Stimulated activated CD4-positive, alpha-beta T cell treated with anti-CD3 and anti-CD28 coated beads, Interleukin-12 subunit alpha, Interleukin-12 subunit beta, amount 100 ng/mL, for 4 hours (primary cell): ENCODE results near the gene SSR4.
"Not testable (repeated sequence)": the region's sequence is repeated elsewhere in the genome, so short reads cannot be mapped to it uniquely, and the experiment has no call there.

ENCODE experiments used
- DNase-seq: peaks from one replicate; pipeline ENCODE4 v3.0.0-alpha.2; 2020

SSR4 gene

DNA sequence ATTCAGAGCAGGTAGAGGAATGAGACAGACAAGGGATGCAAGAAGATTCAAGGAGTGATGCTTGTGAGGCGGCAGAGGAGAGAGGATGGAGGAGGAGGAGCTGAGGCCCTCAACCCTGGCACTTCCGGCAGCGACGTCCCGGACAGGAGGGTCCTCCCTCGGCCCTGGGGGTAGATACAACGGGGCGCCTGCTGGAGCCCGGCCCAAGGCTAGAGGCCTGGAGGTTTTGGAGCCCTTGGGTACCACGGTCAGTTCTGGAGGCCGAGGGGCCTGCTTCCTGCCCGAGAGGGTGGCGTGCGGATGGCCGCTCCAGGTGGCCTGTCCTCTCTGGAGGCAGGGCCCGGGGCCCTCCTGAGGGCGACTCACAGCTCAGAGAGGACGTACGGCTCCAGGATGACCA is 13.5 kb downstream of the SSR4 start:
- no peak for DNase-seq

DNA sequence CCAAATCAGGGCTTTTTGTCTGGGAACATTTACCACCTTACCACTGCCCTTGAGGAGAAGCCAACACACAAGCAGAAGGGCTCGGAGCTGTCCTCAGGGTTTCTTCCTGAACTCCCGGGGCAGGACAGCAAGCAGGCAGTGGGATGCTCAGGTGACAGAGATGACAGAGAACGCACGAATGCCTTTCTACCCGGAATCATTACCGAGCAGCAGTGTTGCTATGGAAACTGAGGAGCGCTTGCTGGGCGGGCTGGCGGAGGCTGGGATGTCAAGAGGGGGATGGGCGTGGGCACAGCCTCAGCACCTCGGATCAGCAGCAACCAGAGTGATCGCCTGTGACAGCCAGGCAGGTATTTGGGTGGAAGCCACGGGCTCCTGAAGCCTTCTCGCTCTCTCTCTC is 17.8 kb downstream of the SSR4 start:
- DNase-seq, result no peak

- no peak for DNase-seq
These were observed 18.7 kb downstream of the SSR4 start for GRCh38 chrX:153813161-153813560.

DNA sequence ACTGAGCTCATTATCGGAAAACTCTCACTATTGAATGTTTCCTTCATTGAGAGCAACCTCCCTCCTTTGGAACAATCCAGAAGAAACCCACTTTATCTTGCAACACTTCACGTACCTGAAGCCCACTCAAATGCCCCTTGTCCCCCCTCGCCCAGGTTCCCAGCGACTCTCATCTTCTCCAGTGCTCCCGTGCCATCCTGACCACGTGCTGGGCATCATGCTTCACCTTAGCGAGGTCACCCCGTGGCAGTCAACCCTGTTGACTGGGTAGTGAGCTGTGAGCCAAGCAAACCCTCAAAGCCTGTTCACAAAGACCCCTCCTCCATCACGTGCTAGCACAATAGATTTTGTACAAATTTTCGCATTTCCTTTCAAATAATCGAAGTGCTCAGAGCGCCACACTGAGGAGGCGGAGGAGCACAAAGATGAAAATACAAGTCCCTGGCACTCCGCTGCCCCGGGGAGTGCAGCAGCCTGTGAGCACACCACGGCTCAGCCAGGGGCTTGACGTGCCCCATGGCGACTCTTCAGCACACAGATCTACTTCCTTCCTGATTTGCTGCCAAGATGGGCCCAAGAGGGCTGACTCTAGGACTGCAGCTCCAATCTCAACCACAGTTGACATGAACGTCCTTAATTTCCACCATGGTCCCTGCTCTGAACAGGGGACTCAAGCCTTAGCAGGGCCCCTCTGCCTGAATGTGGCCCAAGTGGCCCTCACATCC is 20.3 kb downstream of the SSR4 start:
- DNase-seq, result no peak

DNA sequence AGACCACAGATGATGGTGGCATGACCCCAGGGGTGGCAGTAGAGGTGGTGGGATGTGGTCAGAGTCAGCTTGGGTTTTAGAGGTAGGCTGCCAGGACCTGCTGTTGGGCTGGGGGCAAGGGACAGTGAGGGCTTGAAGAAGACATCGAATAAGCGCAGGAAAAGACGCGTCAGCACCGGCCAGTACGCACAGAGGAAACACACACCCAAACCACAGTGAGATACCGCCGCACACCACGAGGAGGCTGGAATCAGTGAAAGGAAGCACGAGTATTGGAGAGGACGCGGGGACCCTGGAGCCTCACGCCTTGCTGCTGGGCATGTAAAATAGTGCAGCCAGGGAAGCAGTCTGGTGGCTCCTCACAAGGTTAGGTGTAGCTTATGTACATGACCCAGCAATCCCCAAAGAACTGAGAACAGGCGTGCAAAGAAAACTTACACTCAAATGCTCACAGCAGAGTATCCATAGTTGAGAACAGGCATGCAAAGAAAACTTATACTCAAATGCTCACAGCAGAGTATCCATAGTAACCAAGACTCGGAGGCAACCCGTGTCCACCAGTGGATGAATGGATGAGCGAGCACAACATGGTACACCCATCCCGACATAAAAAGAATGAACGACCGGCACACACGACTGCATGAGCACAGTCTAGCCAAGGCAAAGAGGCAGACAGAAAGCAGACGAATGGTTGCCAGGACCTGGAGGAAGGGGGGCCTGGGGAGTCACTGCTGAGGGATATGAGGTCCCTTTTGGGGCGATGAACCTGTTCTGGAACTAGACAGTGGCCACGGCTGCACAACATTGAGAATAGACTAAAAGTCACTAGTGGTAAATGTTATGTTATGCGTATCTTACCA is 22.6 kb downstream of the SSR4 start:
- DNase-seq, result no peak

GRCh38 chrX:153818064-153818463 is 23.6 kb downstream of the SSR4 start:
- DNase-seq, result not testable (repeated sequence)

DNA sequence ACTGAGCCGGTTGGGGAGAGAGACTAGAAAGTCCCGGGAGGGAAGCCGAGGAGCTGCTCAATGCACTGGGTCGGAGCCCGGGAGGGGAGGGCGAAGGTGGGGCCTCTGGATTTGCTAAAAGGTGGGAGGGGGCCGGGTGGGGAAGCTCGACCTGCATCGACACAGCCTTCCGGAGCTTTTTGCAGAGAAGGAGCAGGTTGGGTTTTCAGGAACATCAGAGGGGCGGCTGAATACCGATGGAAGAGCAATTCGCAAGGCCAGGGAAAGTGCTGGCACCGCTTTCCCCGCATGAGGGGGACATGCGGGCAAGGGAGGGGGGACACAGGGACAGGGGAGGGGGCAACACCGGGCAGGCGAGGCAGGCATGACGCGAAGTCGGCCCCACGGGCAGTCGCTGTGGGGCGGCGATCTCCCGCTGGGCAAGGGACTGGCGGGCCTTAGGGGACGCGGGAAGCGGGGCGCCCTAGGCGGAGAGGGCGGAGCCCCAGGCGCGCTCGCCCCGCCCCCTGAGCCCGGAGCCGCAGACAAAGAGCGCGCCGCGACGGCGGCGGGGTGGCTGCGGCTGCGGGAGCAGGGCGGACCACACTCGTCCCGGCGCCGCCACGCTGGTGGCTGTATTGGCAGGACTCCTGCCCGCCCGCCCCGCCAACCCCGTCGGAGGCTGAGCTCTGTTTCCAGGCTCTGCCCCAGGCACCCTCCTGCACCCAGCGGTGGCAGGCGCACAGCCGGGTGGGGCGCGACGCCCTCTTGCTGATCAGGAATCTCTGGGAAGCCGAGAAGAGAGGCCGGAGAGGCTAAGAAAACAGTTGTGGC is 24.3 kb downstream of the SSR4 start:
- peak; percentile 51 for DNase-seq

GRCh38 chrX:153819384-153820040 is 25.0 kb downstream of the SSR4 start:
- DNase-seq, result no peak

GRCh38 chrX:153820601-153821000 is 26.1 kb downstream of the SSR4 start:
- DNase-seq, result no peak

- DNase-seq, result no peak
These were observed 26.6 kb downstream of the SSR4 start for GRCh38 chrX:153821066-153821465.

- DNase-seq, result no peak
These were observed 29.9 kb downstream of the SSR4 start for GRCh38 chrX:153824348-153824747.

DNA sequence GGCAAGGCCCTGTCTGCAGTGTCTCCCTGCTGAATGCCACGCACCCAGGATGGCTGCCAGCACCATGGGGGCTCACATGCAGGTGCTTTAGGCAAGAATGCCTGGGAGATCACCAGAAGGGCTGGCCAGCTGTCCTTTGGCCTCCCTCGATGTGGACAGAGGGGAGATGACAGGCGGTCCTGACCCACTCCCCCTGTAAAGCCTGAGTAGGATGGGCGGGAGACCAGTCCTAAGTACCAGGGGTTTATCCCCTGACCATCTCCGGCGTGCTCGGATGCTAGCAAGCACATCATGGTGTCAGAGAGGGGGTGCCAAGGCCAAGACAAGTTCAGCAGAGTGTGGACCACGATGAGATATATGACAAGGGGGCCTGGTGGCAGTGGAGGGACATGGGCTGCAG is 30.6 kb downstream of the SSR4 start:
- no peak for DNase-seq

GRCh38 chrX:153827016-153827415 is 32.5 kb downstream of the SSR4 start:
- no peak for DNase-seq

- DNase-seq, result no peak
These were observed 33.4 kb downstream of the SSR4 start for GRCh38 chrX:153827903-153828302.

DNA sequence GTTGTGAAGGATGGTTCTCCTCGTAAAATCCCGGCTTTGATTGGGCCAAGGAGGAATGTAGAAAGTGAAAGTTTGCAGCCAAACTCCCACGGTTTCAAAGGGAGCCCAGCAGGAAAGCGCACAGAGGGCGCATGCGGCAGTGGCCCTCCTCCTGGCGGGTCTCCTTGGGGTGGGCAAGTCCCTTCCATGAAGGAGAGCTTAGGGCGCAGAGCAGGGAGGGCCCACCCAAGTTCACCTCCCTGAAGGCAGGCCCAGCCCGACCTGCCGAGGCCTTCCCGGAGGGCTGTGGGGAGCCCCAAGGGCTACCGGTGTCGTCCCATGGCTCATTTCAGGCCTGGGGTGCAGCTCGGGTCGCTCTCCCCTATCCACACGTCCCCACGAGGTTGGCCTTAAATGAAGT is 33.8 kb downstream of the SSR4 start:
- no peak for DNase-seq

GRCh38 chrX:153828723-153829548 is 34.5 kb downstream of the SSR4 start:
- DNase-seq, result no peak

DNA sequence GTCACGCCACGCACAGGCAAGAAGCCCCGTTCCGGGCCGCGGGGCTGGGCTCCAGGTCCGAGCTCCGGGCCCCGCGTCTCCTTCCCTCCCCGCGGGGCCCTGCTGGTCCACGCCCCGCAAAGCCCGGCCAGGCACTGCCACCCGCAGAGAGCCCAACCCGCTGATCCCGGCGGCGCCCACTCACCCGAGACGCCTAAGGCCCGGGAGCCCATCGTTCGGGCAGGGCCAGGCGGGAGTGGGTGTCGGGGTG is 35.0 kb downstream of the SSR4 start:
- no peak for DNase-seq

DNA sequence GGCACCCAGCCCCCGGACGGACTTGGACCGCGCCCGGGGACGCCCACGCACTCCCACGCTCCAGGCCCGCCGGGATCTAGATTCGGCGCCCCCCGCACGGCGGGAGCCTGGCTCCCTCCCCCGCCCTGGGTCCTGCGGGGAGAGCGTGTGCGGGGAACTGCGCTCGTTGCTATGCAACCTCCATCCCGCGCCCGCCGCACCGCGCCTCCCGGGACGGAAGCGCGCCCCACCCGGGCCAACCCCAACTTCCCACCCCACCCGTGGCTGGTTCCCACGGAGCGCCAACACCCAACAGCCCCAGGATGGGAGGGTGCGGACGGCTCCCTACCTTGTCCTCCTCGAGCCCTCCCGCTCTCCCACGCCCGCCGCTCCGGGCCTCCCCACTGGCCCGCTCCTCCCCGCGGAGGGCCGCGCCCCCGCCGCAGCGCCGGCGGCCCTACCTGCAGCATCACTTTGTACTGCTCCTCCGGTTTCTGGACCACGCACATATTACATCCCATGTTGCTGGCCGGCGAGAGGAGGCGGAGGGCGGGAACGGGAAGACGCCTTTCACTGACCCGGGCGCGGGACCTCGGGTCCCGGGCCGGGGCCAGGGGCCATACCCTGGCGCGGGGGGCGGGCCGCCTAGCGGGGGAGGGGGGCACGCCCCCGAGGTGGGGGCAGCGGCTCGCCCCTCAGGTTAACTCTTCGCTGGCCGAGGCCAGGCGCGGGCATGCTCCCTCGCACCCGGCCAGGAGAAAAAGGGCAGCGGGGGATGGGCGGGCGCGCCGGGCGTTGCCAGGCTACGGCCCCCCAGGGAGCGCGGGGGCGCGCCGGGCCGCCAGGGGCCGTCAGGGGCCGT is 35.6 kb downstream of the SSR4 start, which contains the start of gene PDZD4:
Gene PDZD4, minus strand, starts transcription at position 746 of the 841 bp plus-strand sequence. Its CDS starts 246 bp downstream, at position 500.
- DNase-seq, result no peak

- DNase-seq, result no peak
These were observed 36.4 kb downstream of the SSR4 start for GRCh38 chrX:153830640-153831428.

- no peak for DNase-seq
These were observed 37.1 kb downstream of the SSR4 start for GRCh38 chrX:153831429-153832150.
